ENCODE results near the gene ZDHHC14. TPM values are rescaled to one million over a fixed set of nuclear protein-coding genes. Genes with fewer than 3 reads are reported as not detected.

The ZDHHC14 gene
- total RNA-seq, 1 donor from 2014 or later = 6.8 TPM

GRCh38 chr6:157358287-157358686 lies 22.7 kb upstream of the ZDHHC14 start:
- H3K27ac ChIP-seq (ENCODE audit: low read depth, low read length) = no peak overlapping the region
- H3K27me3 ChIP-seq (ENCODE audit: control insufficient read depth in 3 of 3, insufficient read depth in 3 of 3, low read length in 3 of 3) = peaks cover 0 to 3% (median 0%) of the 10 kb centered on the region in 3 donors
- no peak overlapping the region for H3K4me3 ChIP-seq (ENCODE audit: low read length in 3 of 3)
- H3K36me3 ChIP-seq (ENCODE audit: control insufficient read depth in 3 of 3, insufficient read depth in 3 of 3, low read length in 3 of 3) = no peaks in the 10 kb centered on the region
- H3K9ac ChIP-seq (ENCODE audit: low read depth in 1 of 3, low read length in 3 of 3) = no peak overlapping the region
- H3K4me1 ChIP-seq (ENCODE audit: control insufficient read depth in 3 of 3, insufficient read depth in 3 of 3, low read length in 3 of 3) = no peaks in the 10 kb centered on the region
- no peaks in the 10 kb centered on the region for H3K9me3 ChIP-seq (ENCODE audit: control insufficient read depth in 3 of 3, low read length in 3 of 3)

GRCh38 chr6:157361886-157362285 lies 19.1 kb upstream of the ZDHHC14 start:
- Histone ChIP-seq H3K4me3 (ENCODE audit: low read length in 3 of 3) (no peak overlapping the region), H3K9me3 (ENCODE audit: control insufficient read depth in 3 of 3, low read length in 3 of 3) (no peaks in the 10 kb centered on the region), H3K27ac (ENCODE audit: low read depth, low read length) (no peak overlapping the region), H3K9ac (ENCODE audit: low read depth in 1 of 3, low read length in 3 of 3) (no peak overlapping the region), H3K36me3 (ENCODE audit: control insufficient read depth in 3 of 3, insufficient read depth in 3 of 3, low read length in 3 of 3) (no peaks in the 10 kb centered on the region), H3K27me3 (ENCODE audit: control insufficient read depth in 3 of 3, insufficient read depth in 3 of 3, low read length in 3 of 3) (peaks cover 0 to 3% (median 0%) of the 10 kb centered on the region in 3 donors), H3K4me1 (ENCODE audit: control insufficient read depth in 3 of 3, insufficient read depth in 3 of 3, low read length in 3 of 3) (no peaks in the 10 kb centered on the region)

GRCh38 chr6:157364705-157365104 lies 16.3 kb upstream of the ZDHHC14 start:
- Histone ChIP-seq H3K27me3 (ENCODE audit: control insufficient read depth in 3 of 3, insufficient read depth in 3 of 3, low read length in 3 of 3) (peaks cover 0 to 3% (median 0%) of the 10 kb centered on the region in 3 donors), H3K4me3 (ENCODE audit: low read length in 3 of 3) (no peak overlapping the region), H3K27ac (ENCODE audit: low read depth, low read length) (no peak overlapping the region), H3K36me3 (ENCODE audit: control insufficient read depth in 3 of 3, insufficient read depth in 3 of 3, low read length in 3 of 3) (no peaks in the 10 kb centered on the region), H3K9me3 (ENCODE audit: control insufficient read depth in 3 of 3, low read length in 3 of 3) (no peaks in the 10 kb centered on the region), H3K9ac (ENCODE audit: low read depth in 1 of 3, low read length in 3 of 3) (no peak overlapping the region), H3K4me1 (ENCODE audit: control insufficient read depth in 3 of 3, insufficient read depth in 3 of 3, low read length in 3 of 3) (no peaks in the 10 kb centered on the region)

- no peaks in the 10 kb centered on the region for H3K4me1 ChIP-seq (ENCODE audit: control insufficient read depth in 3 of 3, insufficient read depth in 3 of 3, low read length in 3 of 3)
- no peak overlapping the region for H3K4me3 ChIP-seq (ENCODE audit: low read length in 3 of 3)
- H3K27me3 ChIP-seq (ENCODE audit: control insufficient read depth in 3 of 3, insufficient read depth in 3 of 3, low read length in 3 of 3) = peaks cover 0 to 3% (median 0%) of the 10 kb centered on the region in 3 donors
- no peaks in the 10 kb centered on the region for H3K36me3 ChIP-seq (ENCODE audit: control insufficient read depth in 3 of 3, insufficient read depth in 3 of 3, low read length in 3 of 3)
- no peak overlapping the region for H3K27ac ChIP-seq (ENCODE audit: low read depth, low read length)
- no peak overlapping the region for H3K9ac ChIP-seq (ENCODE audit: low read depth in 1 of 3, low read length in 3 of 3)
- no peaks in the 10 kb centered on the region for H3K9me3 ChIP-seq (ENCODE audit: control insufficient read depth in 3 of 3, low read length in 3 of 3)
These were observed 14.3 kb upstream of the ZDHHC14 start for GRCh38 chr6:157366648-157367047.

- Histone ChIP-seq H3K4me1 (ENCODE audit: control insufficient read depth in 3 of 3, insufficient read depth in 3 of 3, low read length in 3 of 3) (no peaks in the 10 kb centered on the region), H3K4me3 (ENCODE audit: low read length in 3 of 3) (no peak overlapping the region), H3K36me3 (ENCODE audit: control insufficient read depth in 3 of 3, insufficient read depth in 3 of 3, low read length in 3 of 3) (no peaks in the 10 kb centered on the region), H3K27me3 (ENCODE audit: control insufficient read depth in 3 of 3, insufficient read depth in 3 of 3, low read length in 3 of 3) (no peaks in the 10 kb centered on the region), H3K9me3 (ENCODE audit: control insufficient read depth in 3 of 3, low read length in 3 of 3) (no peaks in the 10 kb centered on the region), H3K27ac (ENCODE audit: low read depth, low read length) (no peak overlapping the region), H3K9ac (ENCODE audit: low read depth in 1 of 3, low read length in 3 of 3) (no peak overlapping the region)
These were observed 12.5 kb upstream of the ZDHHC14 start for GRCh38 chr6:157368359-157369049.

GRCh38 chr6:157370755-157371154 lies 10.2 kb upstream of the ZDHHC14 start:
- no peaks in the 10 kb centered on the region for H3K9me3 ChIP-seq (ENCODE audit: control insufficient read depth in 3 of 3, low read length in 3 of 3)
- H3K27me3 ChIP-seq (ENCODE audit: control insufficient read depth in 3 of 3, insufficient read depth in 3 of 3, low read length in 3 of 3) = no peaks in the 10 kb centered on the region
- H3K4me3 ChIP-seq (ENCODE audit: low read length in 3 of 3) = no peak overlapping the region
- no peaks in the 10 kb centered on the region for H3K4me1 ChIP-seq (ENCODE audit: control insufficient read depth in 3 of 3, insufficient read depth in 3 of 3, low read length in 3 of 3)
- no peak overlapping the region for H3K9ac ChIP-seq (ENCODE audit: low read depth in 1 of 3, low read length in 3 of 3)
- no peak overlapping the region for H3K27ac ChIP-seq (ENCODE audit: low read depth, low read length)
- no peaks in the 10 kb centered on the region for H3K36me3 ChIP-seq (ENCODE audit: control insufficient read depth in 3 of 3, insufficient read depth in 3 of 3, low read length in 3 of 3)

- Histone ChIP-seq H3K9ac (ENCODE audit: low read depth in 1 of 3, low read length in 3 of 3) (no peak overlapping the region), H3K9me3 (ENCODE audit: control insufficient read depth in 3 of 3, low read length in 3 of 3) (no peaks in the 10 kb centered on the region), H3K36me3 (ENCODE audit: control insufficient read depth in 3 of 3, insufficient read depth in 3 of 3, low read length in 3 of 3) (no peaks in the 10 kb centered on the region), H3K27ac (ENCODE audit: low read depth, low read length) (no peak overlapping the region), H3K4me3 (ENCODE audit: low read length in 3 of 3) (no peak overlapping the region), H3K4me1 (ENCODE audit: control insufficient read depth in 3 of 3, insufficient read depth in 3 of 3, low read length in 3 of 3) (no peaks in the 10 kb centered on the region), H3K27me3 (ENCODE audit: control insufficient read depth in 3 of 3, insufficient read depth in 3 of 3, low read length in 3 of 3) (no peaks in the 10 kb centered on the region)
These were observed 8.3 kb upstream of the ZDHHC14 start for GRCh38 chr6:157372501-157373280.

- Histone ChIP-seq H3K27me3 (ENCODE audit: control insufficient read depth in 3 of 3, insufficient read depth in 3 of 3, low read length in 3 of 3) (no peaks in the 10 kb centered on the region), H3K9ac (ENCODE audit: low read depth in 1 of 3, low read length in 3 of 3) (no peak overlapping the region), H3K4me3 (ENCODE audit: low read length in 3 of 3) (no peak overlapping the region), H3K4me1 (ENCODE audit: control insufficient read depth in 3 of 3, insufficient read depth in 3 of 3, low read length in 3 of 3) (peaks cover 2 to 4% (median 3%) of the 10 kb centered on the region in 3 donors), H3K9me3 (ENCODE audit: control insufficient read depth in 3 of 3, low read length in 3 of 3) (no peaks in the 10 kb centered on the region), H3K27ac (ENCODE audit: low read depth, low read length) (no peak overlapping the region), H3K36me3 (ENCODE audit: control insufficient read depth in 3 of 3, insufficient read depth in 3 of 3, low read length in 3 of 3) (no peaks in the 10 kb centered on the region)
These were observed 6.0 kb upstream of the ZDHHC14 start for GRCh38 chr6:157374889-157375443.

GRCh38 chr6:157376241-157376640 lies 4.7 kb upstream of the ZDHHC14 start:
- Histone ChIP-seq H3K4me3 (ENCODE audit: low read length in 3 of 3) (no peak overlapping the region), H3K9me3 (ENCODE audit: control insufficient read depth in 3 of 3, low read length in 3 of 3) (no peaks in the 10 kb centered on the region), H3K36me3 (ENCODE audit: control insufficient read depth in 3 of 3, insufficient read depth in 3 of 3, low read length in 3 of 3) (no peaks in the 10 kb centered on the region), H3K27ac (ENCODE audit: low read depth, low read length) (no peak overlapping the region), H3K4me1 (ENCODE audit: control insufficient read depth in 3 of 3, insufficient read depth in 3 of 3, low read length in 3 of 3) (peaks cover 2 to 4% (median 3%) of the 10 kb centered on the region in 3 donors), H3K27me3 (ENCODE audit: control insufficient read depth in 3 of 3, insufficient read depth in 3 of 3, low read length in 3 of 3) (no peaks in the 10 kb centered on the region), H3K9ac (ENCODE audit: low read depth in 1 of 3, low read length in 3 of 3) (no peak overlapping the region)

- Histone ChIP-seq H3K4me1 (ENCODE audit: control insufficient read depth in 3 of 3, insufficient read depth in 3 of 3, low read length in 3 of 3) (peaks cover 2 to 4% (median 3%) of the 10 kb centered on the region in 3 donors), H3K27ac (ENCODE audit: low read depth, low read length) (no peak overlapping the region), H3K9me3 (ENCODE audit: control insufficient read depth in 3 of 3, low read length in 3 of 3) (no peaks in the 10 kb centered on the region), H3K27me3 (ENCODE audit: control insufficient read depth in 3 of 3, insufficient read depth in 3 of 3, low read length in 3 of 3) (no peaks in the 10 kb centered on the region), H3K4me3 (ENCODE audit: low read length in 3 of 3) (no peak overlapping the region), H3K36me3 (ENCODE audit: control insufficient read depth in 3 of 3, insufficient read depth in 3 of 3, low read length in 3 of 3) (no peaks in the 10 kb centered on the region), H3K9ac (ENCODE audit: low read depth in 1 of 3, low read length in 3 of 3) (no peak overlapping the region)
These were observed 4.2 kb upstream of the ZDHHC14 start for GRCh38 chr6:157376706-157377230.

Measured in skeletal muscle tissue (tissue), 4 donors.